ENCODE data around the gene NFATC2. TPM values are rescaled to one million over a fixed set of nuclear protein-coding genes. Genes with fewer than 3 reads are reported as not detected.

NFATC2 gene
- total and polyA plus RNA-seq, 2 of the 8 experiments (the other 6 are each of a cell fraction or from before 2014, with no cell fraction given), result 0.27 to 0.91 TPM

DNA sequence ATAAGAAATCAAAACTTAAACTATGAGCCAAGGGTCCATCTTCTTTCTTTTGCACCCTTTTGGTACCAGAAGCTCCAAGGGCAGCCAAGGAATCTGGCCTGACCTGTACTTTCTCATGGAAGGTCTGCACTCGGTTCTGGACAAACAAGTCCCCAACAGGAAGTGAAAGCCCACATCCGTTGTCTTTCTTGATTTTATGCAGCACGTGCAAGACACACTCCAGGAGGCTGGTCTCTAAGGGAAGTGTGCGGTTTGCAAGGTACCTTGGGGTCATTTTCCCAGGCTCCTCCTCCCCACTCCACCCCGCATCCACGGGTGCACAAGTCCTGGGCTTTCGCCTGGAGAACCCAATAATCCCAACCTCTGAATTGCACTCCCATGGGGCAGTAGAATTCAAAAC is 101.9 kb downstream of the NFATC2 start:
- DNase-seq (ENCODE audit: low read depth in 1 of 2, low spot score in 2 of 2) (no peak), FAIRE-seq (no peak)
- no peak overlapping the region for H2BK12ac ChIP-seq (ENCODE audit: low read depth, low read length)
- no peaks in the 10 kb centered on the region for H3K23me2 ChIP-seq (ENCODE audit: low read depth, low read length)
- CTCF ChIA-PET (ENCODE audit: partially characterized antibody), result no interaction called here
- no peak overlapping the region for H3K9ac ChIP-seq (replicated peaks in 1 of 4; ENCODE audit: extremely low read depth in 1 of 4, low read depth in 3 of 4, low read length in 3 of 4)
- no peak overlapping the region for H2AK5ac ChIP-seq (ENCODE audit: low read depth, low read length)
- H3K9me3 ChIP-seq (ENCODE audit: insufficient read depth in 2 of 2, low read depth in 1 of 2, low read length in 1 of 2), result no peaks in the 10 kb centered on the region
- WGBS, 2 experiments (ENCODE audit: extremely low coverage in 1 of 2, insufficient coverage in 1 of 2, insufficient read length in 1 of 2, insufficient replicate concordance in 2 of 2, low coverage in 1 of 2, low lambda C conversion rate in 2 of 2, missing lambda C conversion rate in 1 of 2), result 94% methylated on average over 7 of the region's 7 CpGs; no CpG with 5 or more reads in 1 of the 2 experiments
- H3K27ac ChIP-seq (ENCODE audit: low read depth, low read length), result no peak overlapping the region
- H3K18ac ChIP-seq (ENCODE audit: extremely low read depth, low read length), result no peak overlapping the region
- no peaks in the 10 kb centered on the region for H3K36me3 ChIP-seq (ENCODE audit: control insufficient read depth in 2 of 4, insufficient read depth in 4 of 4, low read length in 3 of 4)
- no peak overlapping the region for H2AFZ ChIP-seq (ENCODE audit: low read length)
- no peak overlapping the region for H3K14ac ChIP-seq (ENCODE audit: insufficient read length)
- H3K23ac ChIP-seq (ENCODE audit: insufficient read length), result no peak overlapping the region
- H2BK5ac ChIP-seq (ENCODE audit: low read depth, low read length), result no peak overlapping the region
- H3K79me2 ChIP-seq (ENCODE audit: control insufficient read depth in 1 of 2, insufficient read depth in 2 of 2, low read length in 2 of 2), result no peaks in the 10 kb centered on the region
- no peaks in the 10 kb centered on the region for H4K20me1 ChIP-seq (replicated peaks in 1 of 2; ENCODE audit: control insufficient read depth in 1 of 2, insufficient read depth in 2 of 2, low read length in 2 of 2)
- H3K4me2 ChIP-seq (ENCODE audit: insufficient read depth in 1 of 2, low read depth in 2 of 2, low read length in 2 of 2), result no peak overlapping the region
- H4K91ac ChIP-seq (replicated peaks; ENCODE audit: insufficient read length, low read length), result no peak overlapping the region
- no peak overlapping the region for H3K4me3 ChIP-seq (ENCODE audit: extremely low read depth in 1 of 4, insufficient read depth in 2 of 4, low read depth in 3 of 4, low read length in 4 of 4)
- no peak overlapping the region for H2BK15ac ChIP-seq (ENCODE audit: low read length)
- H3K27me3 ChIP-seq (replicated peaks in 1 of 4; ENCODE audit: control insufficient read depth in 3 of 4, extremely low read depth in 1 of 4, insufficient read depth in 3 of 4, low read length in 3 of 4), result no peaks in the 10 kb centered on the region
- H3K4me1 ChIP-seq (replicated peaks in 1 of 4; ENCODE audit: control insufficient read depth in 3 of 4, insufficient read depth in 4 of 4, low read length in 3 of 4), result peaks cover 0 to 5% (median 0%) of the 10 kb centered on the region in 4 experiments; a peak in 2 of 7 replicates
- H3K56ac ChIP-seq (replicated peaks; ENCODE audit: insufficient read length, low read depth, low read length), result no peak overlapping the region
- no peak overlapping the region for H4K5ac ChIP-seq (ENCODE audit: insufficient read length, low read depth, low read length)
- no peaks in the 10 kb centered on the region for H3K79me1 ChIP-seq (ENCODE audit: low read depth, low read length)
- no peak overlapping the region for H3K4ac ChIP-seq (replicated peaks; ENCODE audit: insufficient read length, low read depth, low read length)
- H4K8ac ChIP-seq (ENCODE audit: extremely low read depth, insufficient read depth, low read length), result no peak overlapping the region
- H2BK20ac ChIP-seq (ENCODE audit: low read length), result no peak overlapping the region
- POLR2A ChIA-PET (ENCODE audit: partially characterized antibody), result no interaction called here
- H2BK120ac ChIP-seq (replicated peaks; ENCODE audit: low read depth, low read length), result no peak overlapping the region
- no peak for TF ChIP-seq ASH2L (IDR thresholded peaks at IDR 0.05; ENCODE audit: low read length)
- TF ChIP-seq BACH1 (IDR thresholded peaks at IDR 0.05; ENCODE audit: low read length), result no peak
- no peak for TF ChIP-seq CHD1 (IDR thresholded peaks at IDR 0.05; ENCODE audit: low read depth, low read length)
- TF ChIP-seq SP2 (IDR thresholded peaks at IDR 0.05; ENCODE audit: low read length), result no peak
- no peak for TF ChIP-seq JUND (IDR thresholded peaks at IDR 0.05; ENCODE audit: low read length)
